HT-29 (cell line): ENCODE data around the gene C6orf136. TPM values are rescaled to one million over a fixed set of nuclear protein-coding genes. Genes with fewer than 3 reads are reported as not detected.

Source experiments
- DNase-seq: peaks from one replicate; pipeline ENCODE4 v3.0.0-alpha.2; 2015; ENCODE audit warnings: low spot score
- total RNA-seq: library from RNA; depleted of rRNA; stranded (reverse); fragments of >200 nt; shearing (Covaris generic); gene quantifications from 2 replicates; pipeline ENCODE4 v1.2.3, GENCODE V29; 2014; rRNA removed

Gene C6orf136
- total RNA-seq, result 14.5 and 18.6 TPM in 2 replicates

- peak; percentile 91 for DNase-seq
These were observed at the start of gene C6orf136 for GRCh38 chr6:30646450-30647241. Gene C6orf136 (plus strand): TSS chr6:30647133. CDS start chr6:30647232, 99 bp downstream.

DNA sequence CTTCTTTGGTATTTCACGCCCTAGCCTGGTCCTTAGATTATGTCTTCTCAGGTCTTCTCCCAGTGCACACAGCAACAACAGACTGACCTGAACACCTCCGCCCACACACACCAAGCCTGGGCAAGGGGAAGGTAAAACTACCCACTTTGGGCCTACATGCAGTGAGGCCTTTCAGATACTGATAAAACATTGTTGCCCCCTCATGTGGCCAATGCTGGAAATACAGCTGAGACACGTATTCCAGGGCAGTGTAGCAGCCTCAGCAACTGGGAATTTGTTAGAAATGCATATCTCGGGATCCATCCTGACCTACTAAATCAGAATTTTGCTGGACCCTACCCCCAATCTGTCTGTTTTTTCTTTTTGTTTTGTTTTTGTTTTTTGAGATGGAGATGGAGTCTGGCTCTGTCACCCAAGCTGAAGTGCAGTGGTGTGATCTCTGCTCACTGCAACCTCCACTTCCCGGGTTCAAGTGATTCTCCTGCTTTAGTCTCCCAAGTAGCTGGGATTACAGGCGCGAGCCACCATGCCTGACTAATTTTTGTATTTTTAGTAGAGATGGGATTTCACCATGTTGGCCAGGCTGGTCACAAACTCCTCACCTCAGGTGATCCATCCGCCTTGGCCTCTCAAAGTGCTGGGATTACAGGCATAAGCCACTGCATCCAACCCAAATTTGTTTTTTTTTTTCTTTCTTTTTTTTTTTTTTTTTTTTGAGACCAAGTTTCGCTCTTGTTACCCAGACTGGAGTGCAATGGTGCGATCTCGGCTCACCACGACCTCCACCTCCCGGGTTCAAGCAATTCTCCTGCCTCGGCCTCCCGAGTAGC is 49.4 kb upstream of the C6orf136 start:
- peak; percentile 95 for DNase-seq

GRCh38 chr6:30598912-30599624 is 47.9 kb upstream of the C6orf136 start:
- no peak for DNase-seq

DNA sequence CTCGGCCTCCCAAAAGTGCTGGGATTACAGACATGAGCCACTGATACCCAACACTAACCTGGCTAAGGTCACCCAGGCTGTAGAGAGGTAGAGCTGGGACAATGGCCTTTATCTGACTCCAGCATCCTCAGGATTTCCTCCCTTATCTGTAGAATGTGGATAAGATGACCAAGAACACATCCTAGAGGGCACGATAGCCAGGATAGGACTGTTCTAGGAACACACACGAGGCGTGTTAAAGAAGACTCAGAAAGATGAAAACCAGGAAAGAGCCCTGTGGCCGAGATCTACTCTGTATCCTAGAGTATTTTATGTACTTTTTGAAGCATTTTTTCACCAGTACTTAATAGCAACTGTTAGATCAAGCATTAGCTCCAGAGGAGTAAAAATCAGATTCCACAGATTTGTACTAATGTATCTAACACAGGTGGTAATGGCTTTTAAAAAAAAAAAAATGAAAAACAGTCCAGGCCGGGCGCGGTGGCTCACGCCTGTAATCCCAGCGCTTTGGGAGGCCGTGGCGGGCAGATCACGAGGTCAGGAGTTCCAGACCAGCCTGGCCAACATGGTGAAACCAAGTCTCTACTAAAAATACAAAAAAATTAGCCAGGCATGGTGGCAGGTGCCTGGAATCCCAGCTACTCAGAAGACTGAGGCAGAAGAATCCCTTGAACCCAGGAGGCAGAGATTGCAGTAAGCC is 47.2 kb upstream of the C6orf136 start:
- DNase-seq, result no peak

DNA sequence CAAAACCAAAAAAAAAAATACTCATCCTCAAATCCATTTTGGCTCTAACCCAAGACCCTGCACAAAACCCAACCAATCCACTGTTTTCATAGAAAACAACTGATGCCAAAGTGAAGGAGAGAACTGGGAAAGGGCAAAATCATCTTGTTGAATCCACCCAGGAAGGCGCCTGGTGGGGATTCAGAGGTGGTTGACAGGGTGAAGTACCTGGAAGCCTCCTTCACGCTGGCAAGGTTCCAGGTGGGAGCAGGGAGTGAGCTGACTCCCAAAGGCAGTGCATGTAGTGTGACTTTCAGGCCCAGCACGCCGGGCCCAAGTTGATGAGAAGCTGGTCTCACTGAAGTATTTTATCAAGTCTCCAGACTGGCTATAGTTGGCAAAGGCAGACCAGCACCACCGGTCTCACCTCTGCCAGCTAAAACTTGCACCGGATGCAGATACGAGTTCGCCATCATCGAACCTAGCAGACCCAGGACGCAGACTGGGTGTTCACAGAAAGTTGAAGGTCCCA is 46.4 kb upstream of the C6orf136 start:
- DNase-seq, result no peak

DNA sequence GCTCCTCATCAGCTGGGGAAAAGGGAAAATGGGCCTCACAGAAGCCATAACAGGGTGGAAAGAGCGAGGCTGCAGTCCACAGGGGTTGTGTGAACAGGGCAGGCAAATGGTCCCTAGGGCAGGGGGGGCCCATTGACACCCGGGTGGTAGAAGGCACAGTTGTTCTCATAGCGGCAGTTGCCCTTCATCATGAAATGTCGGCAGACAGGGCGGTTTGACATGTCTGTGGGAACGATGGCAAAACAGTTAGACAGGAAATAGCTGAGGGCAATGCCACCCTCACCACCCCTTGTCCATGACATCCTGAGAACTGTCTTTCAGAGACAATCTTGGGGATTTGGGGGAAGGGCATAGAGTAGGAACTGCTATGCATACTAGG is 45.5 kb upstream of the C6orf136 start:
- no peak for DNase-seq

- no peak for DNase-seq
These were observed 44.9 kb upstream of the C6orf136 start for GRCh38 chr6:30601815-30602641.

- DNase-seq, result no peak
These were observed 43.0 kb upstream of the C6orf136 start for GRCh38 chr6:30603961-30604360.

DNA sequence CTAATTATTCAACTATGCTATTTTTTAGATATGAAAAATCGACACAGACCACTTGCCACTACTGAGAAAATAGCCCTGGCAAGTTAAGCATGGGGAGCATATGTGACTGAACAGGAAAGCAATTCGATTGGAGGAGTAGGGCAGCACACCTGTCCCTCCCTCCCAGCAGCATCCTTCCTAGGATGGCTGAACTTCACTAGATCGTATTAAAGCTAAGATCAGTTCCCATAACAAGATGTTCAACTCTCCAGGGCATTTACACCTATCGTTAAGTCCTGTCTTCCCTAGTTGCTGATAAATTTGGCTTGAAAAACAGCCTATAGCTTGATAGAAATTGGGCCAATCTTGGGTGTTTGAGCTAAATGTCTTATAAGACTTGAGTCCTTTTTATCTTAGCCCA is 36.9 kb upstream of the C6orf136 start:
- DNase-seq, result no peak

- DNase-seq, result no peak
These were observed 35.6 kb upstream of the C6orf136 start for GRCh38 chr6:30611150-30611855.

DNA sequence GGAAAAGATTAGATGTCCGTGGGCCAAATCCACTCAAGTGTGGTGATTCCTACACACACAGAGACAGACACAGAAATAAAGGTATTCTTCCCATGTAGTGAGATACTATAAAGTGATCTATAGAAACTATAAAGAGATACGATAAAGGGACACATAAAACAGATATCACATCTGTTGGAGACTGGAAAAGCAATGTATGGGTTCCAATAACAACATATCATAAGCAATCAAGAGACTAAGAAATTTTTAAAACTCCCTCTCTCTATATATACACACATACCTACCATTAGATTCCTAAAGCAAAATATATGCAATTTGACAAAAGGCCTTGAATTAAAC is 35.1 kb upstream of the C6orf136 start:
- DNase-seq, result no peak

- no peak for DNase-seq
These were observed 34.7 kb upstream of the C6orf136 start for GRCh38 chr6:30612213-30612612.

GRCh38 chr6:30612687-30613248 is 34.2 kb upstream of the C6orf136 start:
- DNase-seq, result no peak

DNA sequence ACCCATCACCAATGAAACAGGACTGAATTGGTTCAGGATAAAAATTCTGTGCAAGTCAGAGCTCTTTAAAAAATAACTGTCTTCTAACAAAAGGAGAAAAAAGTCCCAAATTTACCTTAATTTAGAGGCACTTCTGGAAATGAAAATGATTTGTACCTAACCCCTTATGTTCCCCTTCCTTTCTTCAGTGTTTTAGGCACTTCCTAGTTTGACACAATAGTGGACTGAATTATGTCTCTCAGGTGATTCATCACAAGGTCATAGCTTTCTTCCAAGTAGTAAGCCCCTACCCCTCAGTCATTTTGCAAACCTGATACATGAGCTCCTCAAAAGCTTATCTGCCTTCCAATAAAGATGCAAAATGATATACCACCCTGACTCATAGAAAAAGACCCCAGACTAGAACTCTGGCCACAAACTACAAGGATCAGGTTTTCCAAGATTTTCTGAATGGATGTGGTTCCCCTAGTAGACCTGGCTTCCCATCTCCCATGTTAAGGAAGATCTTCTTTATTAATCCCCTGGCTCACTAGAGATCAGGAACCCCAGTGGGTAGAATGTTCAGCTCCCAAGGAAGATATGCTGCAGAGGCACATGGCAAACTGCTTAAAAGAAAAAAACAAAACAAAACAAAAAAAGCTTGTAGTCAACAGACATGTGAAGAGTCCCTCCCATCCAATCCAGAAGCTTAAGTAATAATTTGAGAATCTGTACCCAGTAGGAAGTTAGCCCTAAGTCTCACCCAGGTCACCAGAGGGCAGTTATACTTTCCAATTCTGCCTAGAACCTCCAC is 33.5 kb upstream of the C6orf136 start:
- DNase-seq, result no peak

DNA sequence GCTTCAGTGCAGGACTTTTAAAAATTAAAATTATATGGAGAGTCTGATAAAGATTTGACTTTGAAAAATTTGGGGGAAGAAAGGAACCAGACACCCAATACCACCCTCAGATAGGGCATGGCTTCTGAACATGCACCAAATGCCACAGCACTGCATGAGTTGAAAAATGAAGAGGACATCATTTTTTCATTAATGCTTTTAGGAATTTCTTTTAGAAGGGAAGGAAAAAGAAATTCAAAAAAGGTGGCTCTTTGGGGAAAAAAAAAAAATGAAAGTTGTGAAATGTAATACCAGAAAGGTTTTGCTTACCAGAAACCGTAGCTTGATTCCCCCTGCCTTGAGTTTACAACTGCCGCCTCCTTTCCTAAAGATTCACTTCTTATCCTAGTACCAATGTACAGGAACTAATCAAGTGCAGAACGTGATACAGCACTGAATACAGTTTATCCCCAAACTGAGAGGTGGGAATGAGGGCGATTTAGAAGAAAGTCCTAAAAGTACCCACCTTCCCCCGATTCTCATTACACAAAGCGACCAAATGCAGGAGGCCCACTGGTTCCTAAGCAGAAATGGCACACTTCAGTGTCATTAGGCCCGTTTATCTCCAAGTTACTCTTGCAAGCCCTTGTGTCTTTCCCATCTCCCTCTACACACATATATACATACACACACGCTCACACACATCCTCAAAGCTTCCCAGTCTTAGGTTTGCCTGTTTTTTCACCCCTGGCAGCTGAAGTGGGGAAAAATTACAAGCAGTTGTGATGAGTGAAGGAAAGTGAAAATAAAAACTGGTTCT is 32.7 kb upstream of the C6orf136 start:
- no peak for DNase-seq

DNA sequence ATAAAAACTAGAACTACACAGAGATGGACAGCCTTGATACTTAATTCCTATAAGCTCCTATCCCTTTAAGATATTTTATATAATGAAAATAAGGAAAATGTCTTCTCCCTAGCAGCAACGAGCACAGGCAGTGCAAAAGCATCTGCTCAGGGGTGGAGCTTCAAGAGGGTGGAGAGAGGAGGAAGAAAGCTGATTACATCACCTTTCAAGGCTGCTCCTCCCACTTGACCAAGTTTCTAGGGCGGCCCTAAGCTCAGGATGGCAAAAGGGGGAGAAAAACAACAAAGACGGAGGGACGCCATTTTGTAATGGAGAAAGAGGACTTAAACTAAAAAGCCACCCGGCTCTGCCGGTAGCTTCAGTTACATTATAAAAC is 32.1 kb upstream of the C6orf136 start:
- DNase-seq, result peak; percentile 95

GRCh38 chr6:30615219-30615957 is 31.5 kb upstream of the C6orf136 start:
- DNase-seq, result peak; percentile 63
